ENCODE results near the gene CHAF1A.
A peak's percentile ranks its signal among the peaks of the same experiment; 100 is the strongest.

CHAF1A gene

GRCh38 chr19:4399812-4400134 is 2.7 kb upstream of the CHAF1A start:
- in situ Hi-C loops (cut with MboI; ENCODE audit: low pct_unique_long_range_greater_than_20kb, low sequenced_read_pairs): no loop called here
- DNase-seq: peak; percentile 57

- in situ Hi-C loops (cut with MboI; ENCODE audit: low pct_unique_long_range_greater_than_20kb, low sequenced_read_pairs): no loop called here
- DNase-seq: peak; percentile 91
Measured at GRCh38 chr19:4400135-4400936, 2.1 kb upstream of the CHAF1A start, which contains the start of gene SH3GL1. TSS of gene SH3GL1 (minus strand) at chr19:4400547. CDS start at chr19:4400368, 179 bp downstream.

GRCh38 chr19:4401769-4402170 is 670 bp upstream of the CHAF1A start:
- in situ Hi-C loops (cut with MboI; ENCODE audit: low pct_unique_long_range_greater_than_20kb, low sequenced_read_pairs): no loop called here
- no peak for DNase-seq

GRCh38 chr19:4403005-4403761 is 743 bp downstream of the CHAF1A start:
- peak; percentile 21 for DNase-seq
- in situ Hi-C loops (cut with MboI; ENCODE audit: low pct_unique_long_range_greater_than_20kb, low sequenced_read_pairs): no loop called here

GRCh38 chr19:4405977-4406376 is 3.5 kb downstream of the CHAF1A start:
- no peak for DNase-seq
- in situ Hi-C loops (cut with MboI; ENCODE audit: low pct_unique_long_range_greater_than_20kb, low sequenced_read_pairs): no loop called here

- DNase-seq: no peak
- in situ Hi-C loops (cut with MboI; ENCODE audit: low pct_unique_long_range_greater_than_20kb, low sequenced_read_pairs): no loop called here
Measured at GRCh38 chr19:4406626-4407025, 4.2 kb downstream of the CHAF1A start.

- in situ Hi-C loops (cut with MboI; ENCODE audit: low pct_unique_long_range_greater_than_20kb, low sequenced_read_pairs): no loop called here
- DNase-seq: no peak
Measured at GRCh38 chr19:4409123-4409933, 6.9 kb downstream of the CHAF1A start.

GRCh38 chr19:4413588-4413987 is 11.1 kb downstream of the CHAF1A start:
- DNase-seq: no peak
- in situ Hi-C loops (cut with MboI; ENCODE audit: low pct_unique_long_range_greater_than_20kb, low sequenced_read_pairs): no loop called here

- DNase-seq: no peak
- in situ Hi-C loops (cut with MboI; ENCODE audit: low pct_unique_long_range_greater_than_20kb, low sequenced_read_pairs): no loop called here
Measured at GRCh38 chr19:4414144-4414799, 11.8 kb downstream of the CHAF1A start.

- DNase-seq: no peak
- in situ Hi-C loops (cut with MboI; ENCODE audit: low pct_unique_long_range_greater_than_20kb, low sequenced_read_pairs): no loop called here
Measured at GRCh38 chr19:4414800-4415321, 12.4 kb downstream of the CHAF1A start.

GRCh38 chr19:4415352-4415751 is 12.9 kb downstream of the CHAF1A start:
- in situ Hi-C loops (cut with MboI; ENCODE audit: low pct_unique_long_range_greater_than_20kb, low sequenced_read_pairs): no loop called here
- no peak for DNase-seq

- in situ Hi-C loops (cut with MboI; ENCODE audit: low pct_unique_long_range_greater_than_20kb, low sequenced_read_pairs): no loop called here
- DNase-seq: no peak
Measured at GRCh38 chr19:4416268-4416667, 13.8 kb downstream of the CHAF1A start.

GRCh38 chr19:4423416-4424126 is 21.1 kb downstream of the CHAF1A start:
- in situ Hi-C loops (cut with MboI; ENCODE audit: low pct_unique_long_range_greater_than_20kb, low sequenced_read_pairs): no loop called here
- no peak for DNase-seq

GRCh38 chr19:4425537-4425936 is 23.1 kb downstream of the CHAF1A start:
- DNase-seq: no peak
- in situ Hi-C loops (cut with MboI; ENCODE audit: low pct_unique_long_range_greater_than_20kb, low sequenced_read_pairs): no loop called here

GRCh38 chr19:4428326-4428975 is 26.0 kb downstream of the CHAF1A start:
- in situ Hi-C loops (cut with MboI; ENCODE audit: low pct_unique_long_range_greater_than_20kb, low sequenced_read_pairs): no loop called here
- no peak for DNase-seq

GRCh38 chr19:4429256-4429655 is 26.8 kb downstream of the CHAF1A start:
- DNase-seq: no peak

GRCh38 chr19:4429771-4430171 is 27.3 kb downstream of the CHAF1A start:
- no peak for DNase-seq
- in situ Hi-C loops (cut with MboI; ENCODE audit: low pct_unique_long_range_greater_than_20kb, low sequenced_read_pairs): no loop called here

More at GRCh38 chr19:4429256-4429655, 26.8 kb downstream of the CHAF1A start:
- in situ Hi-C loops (cut with MboI; ENCODE audit: low pct_unique_long_range_greater_than_20kb, low sequenced_read_pairs): no loop called here

GRCh38 chr19:4430760-4431159 is 28.3 kb downstream of the CHAF1A start:
- DNase-seq: peak; percentile 32
- in situ Hi-C loops (cut with MboI; ENCODE audit: low pct_unique_long_range_greater_than_20kb, low sequenced_read_pairs): no loop called here
